HG02610 (cell line): Measurements from ENCODE around the gene STAMBPL1.
"Not testable (repeated sequence)": the region's sequence is repeated elsewhere in the genome, so short reads cannot be mapped to it uniquely, and the experiment has no call there.

Experiments
- ATAC-seq: cut with Tn5 transposase; IDR thresholded peaks from one replicate; pipeline ENCODE4 v1.9.1; 2021; ENCODE audit warnings: mild to moderate bottlenecking, moderate library complexity; ENCODE audit not compliant: unreplicated experiment

Gene STAMBPL1

DNA sequence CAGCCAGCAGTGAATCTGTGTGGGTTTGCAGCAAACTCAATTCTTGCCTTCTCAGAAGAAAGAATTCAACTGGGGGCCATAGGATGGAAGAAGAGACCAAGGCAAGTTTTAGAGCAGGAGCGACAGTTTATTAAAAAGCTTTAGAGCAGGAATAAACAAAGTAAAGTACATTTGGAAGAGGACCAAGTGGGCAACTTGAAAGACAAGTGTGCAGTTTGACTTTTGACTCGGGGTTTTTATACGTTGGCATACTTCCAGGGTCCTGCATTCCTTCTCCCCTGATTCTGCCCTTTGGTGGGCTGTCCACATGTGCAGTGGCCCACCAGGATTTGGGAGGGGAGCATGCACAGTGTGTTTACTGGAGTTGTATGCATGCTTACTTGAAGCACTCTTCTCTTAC lies 25.4 kb upstream of the STAMBPL1 start:
- ATAC-seq, result no peak

DNA sequence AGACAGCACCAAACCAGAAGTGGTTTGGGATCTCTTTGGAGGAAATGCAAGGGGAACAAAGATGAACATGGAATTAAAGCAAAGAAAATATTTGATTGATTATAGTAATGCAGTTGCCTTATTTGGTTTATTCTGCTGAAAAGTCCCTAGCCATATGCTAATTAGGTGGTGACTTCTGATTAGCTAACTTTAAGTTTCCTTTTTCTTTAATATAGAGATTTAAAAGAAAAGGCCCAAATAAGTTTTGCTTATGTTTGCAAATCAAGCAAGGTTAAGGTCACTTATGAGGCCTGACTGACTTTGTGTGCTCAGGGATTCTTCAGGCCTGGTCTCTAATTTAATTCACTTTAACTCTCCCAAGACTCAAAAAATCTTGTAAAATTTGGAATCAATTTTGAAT lies 22.2 kb upstream of the STAMBPL1 start:
- ATAC-seq, result no peak

DNA sequence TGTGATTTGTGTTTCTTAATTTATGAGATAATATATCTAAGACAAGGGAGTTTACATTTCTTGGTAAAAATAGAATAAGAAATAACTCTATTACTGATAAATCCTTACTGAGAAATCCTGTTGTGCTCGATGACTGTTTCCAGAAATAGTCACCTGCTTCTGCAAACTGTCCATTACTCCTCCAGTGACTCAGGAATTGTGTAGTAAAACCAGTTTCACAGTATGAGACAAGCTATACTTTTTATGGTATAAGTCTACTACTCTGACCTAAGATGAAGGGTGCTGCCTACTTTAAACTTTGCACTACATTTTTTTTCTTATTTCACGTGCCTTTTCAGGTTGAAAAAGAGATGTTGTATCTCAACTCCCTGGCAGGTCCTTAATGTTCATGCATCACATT lies 21.6 kb upstream of the STAMBPL1 start:
- no peak for ATAC-seq

DNA sequence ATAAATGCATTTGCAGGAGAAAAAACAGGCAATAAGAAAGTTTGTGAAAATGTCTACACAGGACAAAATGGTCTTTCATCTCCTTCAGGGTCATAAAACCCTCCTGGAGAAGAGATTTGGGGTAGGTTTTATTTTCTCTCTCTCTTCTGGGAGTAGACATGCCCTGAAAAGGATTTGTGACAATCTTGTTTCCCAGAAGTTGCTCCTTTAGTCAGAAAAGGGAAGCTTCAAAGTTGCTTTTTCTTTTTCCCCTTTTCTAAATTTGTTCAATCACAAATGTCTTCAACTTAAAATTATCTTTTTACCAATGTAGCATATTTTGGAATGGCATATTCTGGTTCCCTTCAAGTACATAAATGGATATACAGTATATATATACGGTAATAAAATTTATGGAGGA lies 19.0 kb upstream of the STAMBPL1 start:
- no peak for ATAC-seq

DNA sequence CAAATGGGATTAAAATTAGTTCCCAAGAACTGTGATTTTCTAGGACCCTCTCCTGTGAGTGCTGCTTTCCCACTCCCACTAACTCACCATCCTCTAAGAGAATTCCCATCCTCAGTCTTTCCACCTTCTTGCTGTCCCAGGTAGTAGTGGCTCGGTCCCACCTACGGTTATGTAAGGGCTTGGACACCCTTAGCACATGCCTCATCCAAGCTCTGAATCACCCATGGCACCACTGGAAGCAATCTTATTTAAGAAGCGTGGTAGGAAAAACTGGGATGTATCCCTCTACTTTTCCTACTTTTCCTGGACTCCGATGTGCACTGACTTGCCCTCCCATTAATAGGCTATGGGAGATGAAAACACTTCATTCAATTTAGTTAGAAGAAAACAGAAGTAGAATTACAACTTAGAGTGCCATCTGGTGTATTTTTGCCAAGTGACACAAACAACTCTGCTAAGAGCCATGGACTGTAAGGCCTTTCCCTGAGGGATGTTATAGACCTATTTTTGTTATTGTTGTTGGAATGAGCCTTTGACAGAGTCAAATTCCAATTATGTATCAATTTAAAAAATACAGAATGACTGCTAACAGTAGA lies 14.7 kb upstream of the STAMBPL1 start:
- ATAC-seq, result no peak

DNA sequence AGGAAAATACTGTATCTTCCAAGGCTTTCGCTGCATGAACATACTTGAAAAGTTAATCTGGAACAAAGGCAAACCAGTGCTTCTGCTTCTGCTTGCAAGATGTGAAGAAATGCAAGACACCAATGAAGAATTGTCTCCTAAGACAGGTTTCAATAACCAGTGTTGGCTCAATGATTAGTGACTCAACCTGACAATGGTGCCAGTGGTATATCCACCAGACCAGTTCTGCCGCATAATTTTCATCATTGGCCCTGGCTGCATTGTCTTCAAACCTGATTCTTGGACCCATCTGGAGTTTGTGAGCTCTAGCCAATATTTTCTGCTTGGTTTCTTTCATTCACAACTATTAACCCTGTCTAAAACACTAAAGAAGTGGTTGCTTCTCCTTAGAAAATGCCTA lies 13.6 kb upstream of the STAMBPL1 start:
- ATAC-seq, result no peak

DNA sequence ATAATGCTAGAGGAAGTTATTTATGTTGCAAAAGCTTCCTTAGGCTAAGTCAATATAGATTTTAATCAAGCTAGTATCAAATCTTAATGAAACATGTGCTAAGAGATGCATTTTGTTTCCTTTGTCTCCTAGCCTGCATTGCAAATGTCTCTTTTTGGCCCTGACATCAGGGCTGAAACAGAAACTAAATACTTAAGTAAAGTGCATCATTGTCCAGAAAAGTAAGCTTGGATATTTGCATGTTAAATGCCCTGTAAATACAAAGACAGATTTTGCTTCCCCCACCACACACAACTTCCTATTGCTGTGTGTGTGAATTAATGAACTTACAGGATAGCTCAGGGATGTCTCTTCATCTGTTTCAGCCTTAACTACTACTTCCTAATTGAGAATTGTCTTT lies 10.0 kb upstream of the STAMBPL1 start:
- peak; percentile 62 for ATAC-seq

DNA sequence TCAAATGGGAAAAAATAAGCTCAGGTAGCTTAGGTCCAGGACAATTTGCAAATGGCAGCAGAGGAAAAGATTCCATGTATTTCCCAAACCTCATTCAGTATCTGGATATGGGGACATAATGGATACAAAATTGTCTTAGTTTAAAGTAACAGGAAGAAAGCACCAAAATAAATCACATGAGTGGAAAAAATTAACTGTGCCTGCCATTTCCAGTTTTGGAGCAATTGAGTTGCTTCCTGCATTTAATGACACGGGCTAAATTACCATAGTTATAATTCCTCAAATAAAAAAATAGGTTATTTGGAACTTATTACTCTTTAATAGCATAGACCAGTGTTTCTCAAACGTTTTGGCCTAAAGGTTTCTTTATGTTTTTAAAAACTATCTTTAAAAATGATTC lies 6.3 kb upstream of the STAMBPL1 start:
- ATAC-seq, result no peak

DNA sequence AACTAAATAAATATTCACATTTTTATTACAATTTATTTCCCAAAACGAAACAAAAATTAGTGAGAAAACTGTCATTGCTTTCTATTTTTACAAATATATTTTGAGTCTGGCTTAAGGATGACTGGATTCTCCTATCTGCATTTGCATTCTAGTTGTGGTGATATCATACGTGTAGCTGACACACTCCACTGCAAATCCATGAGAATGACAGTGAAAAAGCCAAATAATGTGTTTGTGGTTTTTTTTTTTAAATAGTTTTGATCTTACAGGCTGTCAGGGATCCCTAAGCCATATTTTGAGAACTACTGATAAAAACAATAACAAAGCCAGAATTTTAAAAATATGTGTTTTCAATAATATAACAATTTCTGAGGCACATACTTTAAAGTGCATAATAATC lies 5.8 kb upstream of the STAMBPL1 start:
- no peak for ATAC-seq

DNA sequence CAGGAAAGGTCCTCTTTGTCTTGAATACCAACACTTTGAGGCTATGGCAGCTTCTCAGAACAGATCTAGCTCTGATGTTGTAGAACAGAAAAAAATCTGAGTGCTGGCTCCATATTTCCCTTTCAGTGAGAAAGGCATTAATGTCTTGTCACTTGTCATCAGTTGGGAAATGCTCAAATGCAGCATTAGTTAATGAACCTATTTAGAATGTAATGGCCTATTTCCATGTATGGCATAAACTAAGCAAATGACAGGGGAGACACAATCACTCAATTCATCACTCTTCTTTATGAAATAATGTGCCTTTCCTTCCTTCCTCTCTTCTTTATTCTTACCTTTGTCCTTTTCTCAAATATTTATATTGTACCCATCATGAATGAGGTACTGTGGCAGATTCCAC lies 5.0 kb upstream of the STAMBPL1 start:
- no peak for ATAC-seq

DNA sequence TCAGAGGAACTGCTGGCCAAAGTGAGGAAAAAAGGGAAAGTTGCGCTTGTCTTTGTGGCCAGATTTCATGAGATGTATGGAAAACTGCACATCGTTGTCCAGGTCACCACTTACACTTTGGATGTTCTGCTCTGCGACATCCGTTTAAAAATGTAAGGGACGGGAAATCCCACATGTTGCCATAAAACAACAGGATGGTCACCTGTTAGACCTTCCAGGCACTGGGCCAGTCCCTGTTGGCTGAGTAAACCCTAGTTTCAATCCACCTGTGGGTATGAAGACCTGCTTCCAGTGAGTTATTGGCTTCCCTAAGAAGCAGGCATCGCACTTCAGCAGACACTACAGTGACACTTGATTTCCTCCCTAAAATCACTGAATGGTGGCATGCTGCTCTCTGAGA lies 2.7 kb upstream of the STAMBPL1 start:
- no peak for ATAC-seq

DNA sequence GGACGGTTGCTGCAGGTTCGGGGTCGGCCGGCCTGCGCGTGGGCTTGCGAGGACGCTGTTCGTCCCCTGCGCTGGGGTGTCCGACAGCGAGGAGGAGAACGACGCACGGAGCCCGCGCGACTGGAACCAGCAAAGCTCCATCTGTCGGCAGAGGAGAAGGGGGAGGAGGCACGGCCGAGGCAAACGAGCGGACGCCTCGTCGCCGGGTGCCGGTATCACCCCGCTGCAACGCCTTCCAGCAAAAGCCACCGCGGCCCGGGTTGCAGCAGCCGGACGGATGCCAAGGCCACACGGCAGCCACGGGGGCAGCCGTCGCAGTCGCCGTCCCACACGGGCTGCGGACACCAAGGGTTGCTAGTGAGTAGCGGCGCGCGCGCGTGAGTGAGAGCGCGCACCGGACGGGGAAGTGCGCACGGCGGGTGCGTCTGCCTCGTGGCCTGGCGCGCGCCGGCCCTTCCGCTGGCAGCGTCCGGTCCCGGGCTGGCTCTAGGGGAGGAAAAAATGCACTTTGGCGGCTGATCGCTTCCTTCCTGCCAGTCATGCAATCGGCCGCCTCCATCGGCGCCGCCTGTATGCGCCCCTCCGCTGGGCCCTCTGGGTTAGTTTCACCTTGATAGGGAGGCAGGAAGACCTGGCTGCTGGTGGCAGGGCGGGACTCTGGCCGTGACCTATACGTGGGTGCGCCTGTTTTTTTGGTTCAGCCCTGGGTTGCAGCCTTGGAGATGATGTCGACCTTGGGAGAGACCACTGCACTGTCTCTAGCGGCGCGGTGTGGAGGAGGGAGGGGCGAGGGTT lies 434 bp downstream of the STAMBPL1 start:
- ATAC-seq, result peak; percentile 75

DNA sequence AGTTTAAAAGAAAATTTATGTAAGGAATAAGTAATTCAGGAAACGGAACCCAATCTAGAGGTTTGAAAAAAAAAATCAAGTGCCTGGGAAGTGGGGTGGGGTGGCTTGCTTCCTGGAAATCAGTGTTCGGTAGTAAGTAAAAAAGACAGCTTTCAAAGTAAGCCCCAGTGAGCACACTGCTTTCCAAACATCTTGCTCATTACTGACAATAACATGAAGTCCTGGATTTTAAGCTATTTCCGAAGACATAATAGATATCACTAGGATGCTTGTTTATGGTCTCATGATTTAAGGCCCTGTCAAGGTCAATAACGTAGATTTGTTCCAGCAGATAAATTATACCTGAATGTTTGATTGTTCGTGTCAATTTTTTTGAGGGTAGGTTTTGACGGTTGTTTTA lies 1.3 kb downstream of the STAMBPL1 start:
- ATAC-seq, result no peak

DNA sequence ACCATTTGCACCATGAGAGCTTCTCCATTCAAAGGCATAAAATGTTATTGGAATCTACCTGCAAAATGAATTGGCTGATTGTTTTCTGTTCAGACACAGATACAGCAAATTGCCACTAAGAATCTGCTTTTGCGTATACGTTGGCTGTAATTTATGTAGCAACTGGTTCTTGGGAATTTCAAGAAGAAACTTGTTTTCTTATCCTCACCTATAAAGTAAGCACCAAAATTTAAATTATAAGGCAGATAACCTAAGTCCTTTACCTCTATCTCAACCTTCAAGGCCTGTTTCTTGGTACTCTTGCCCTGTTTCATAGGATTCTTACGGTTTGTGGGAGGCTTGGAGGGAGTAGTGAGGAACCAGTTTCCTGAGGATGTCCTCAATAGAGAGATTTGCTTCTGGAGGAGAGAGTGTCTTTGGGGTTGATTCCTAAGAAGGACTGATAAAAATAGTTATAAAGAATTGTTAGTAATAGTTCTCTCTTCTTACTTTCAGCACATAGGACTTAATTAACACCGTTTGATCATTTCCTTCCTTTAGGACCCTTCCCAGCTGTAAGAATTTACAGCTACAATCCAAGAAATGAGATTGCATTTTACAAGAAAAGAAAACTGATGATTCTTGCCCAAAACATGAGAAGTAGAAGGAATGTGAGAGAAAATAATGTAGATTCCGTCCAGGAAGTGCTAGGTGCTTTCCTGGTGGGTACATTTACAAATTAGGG lies 2.0 kb downstream of the STAMBPL1 start:
- ATAC-seq, result no peak

DNA sequence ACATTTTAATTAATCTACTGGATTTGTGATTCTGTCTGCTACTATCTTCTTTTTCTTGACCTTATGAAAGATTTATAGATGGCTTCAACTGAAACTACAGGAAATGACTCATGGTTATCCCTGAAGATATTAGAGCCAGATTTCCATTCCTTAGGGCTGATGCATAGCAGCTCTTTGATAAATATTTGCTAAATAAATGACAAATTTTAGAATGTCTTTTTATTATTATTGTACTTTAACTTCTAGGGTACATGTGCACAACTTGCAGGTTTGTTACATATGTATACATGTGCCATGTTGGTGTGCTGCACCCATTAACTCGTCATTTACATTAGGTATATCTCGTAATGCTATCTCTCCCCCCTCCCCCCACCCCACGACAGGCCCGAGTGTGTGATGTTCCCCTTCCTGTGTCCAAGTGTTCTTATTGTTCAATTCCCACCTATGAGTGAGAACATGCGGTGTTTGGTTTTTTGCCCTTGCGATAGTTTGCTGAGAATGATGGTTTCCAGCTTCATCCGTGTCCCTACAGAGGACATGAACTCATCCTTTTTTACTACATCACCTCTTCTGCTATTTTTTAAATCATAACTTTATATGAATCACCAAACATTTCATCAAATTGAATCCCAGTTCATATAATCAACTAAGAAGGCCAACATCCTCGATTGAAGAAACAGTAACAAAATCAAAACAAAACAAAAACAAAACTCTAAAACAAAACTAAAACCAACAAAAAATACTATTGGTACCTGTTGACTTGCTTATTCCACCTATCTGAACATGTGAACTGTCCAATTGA lies 2.8 kb downstream of the STAMBPL1 start:
- not testable (repeated sequence) for ATAC-seq

DNA sequence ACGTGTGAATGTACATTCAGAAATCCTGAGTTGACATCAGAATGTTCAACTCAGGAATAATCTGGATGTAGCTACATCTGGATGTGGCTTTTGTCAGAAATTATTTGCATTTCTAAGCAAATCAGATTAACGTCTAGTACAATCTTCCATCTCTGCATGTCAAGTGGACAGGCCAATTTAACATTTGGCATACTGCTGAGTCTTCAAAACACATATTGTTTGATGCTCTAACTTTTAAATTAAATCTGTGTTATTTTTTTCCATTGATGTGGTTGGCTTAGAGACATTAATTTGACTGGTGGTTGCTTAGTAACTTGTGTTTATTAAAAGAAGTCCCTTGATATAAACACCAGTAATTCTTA lies 3.4 kb downstream of the STAMBPL1 start:
- ATAC-seq, result no peak

DNA sequence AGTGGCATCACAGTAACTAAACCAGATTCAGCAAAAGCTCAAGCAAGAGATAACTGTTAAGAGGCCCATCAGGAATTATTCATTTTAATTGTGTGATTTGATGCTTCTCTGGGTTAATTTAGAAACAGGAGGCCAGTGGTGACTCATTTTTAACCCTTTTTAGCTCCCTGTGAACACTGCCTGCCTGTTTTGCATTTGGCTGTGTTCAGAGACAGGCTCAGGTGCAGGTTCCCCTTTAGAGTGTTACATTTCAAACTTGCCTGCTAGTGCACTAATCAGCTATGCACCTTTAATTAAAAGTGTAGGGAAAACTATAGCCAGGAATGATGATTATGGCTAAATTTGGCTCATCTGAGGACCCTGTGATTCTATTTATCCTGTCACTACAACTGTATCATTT lies 6.5 kb downstream of the STAMBPL1 start:
- ATAC-seq, result peak; percentile 71

DNA sequence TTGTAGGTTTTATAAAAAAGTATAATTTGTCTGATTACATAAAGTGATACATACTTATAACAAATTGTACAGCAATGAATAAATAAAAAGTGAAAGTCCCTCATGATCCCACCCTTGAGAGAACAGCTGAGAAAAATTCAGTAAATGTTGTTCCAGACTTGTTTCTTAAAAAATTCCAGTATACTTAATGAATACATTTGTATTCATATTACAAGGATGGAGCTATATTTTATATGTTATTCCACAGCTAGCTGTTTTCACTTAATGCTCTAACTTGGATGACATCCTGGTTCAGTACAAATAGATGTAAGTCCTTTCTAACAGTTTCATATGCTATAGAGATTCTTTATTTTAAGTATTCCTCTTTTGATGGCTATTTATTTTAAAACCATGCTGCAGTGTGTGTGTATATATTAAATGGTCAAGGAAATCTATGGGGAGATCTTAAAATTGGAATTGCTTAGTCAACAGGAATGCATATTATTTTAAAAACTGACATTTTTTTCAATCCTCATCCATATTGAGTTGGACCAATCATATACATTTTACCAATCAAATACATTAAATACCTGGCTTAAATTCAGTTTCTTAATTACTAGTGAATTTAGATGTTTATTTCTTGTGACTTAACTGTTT lies 8.9 kb downstream of the STAMBPL1 start:
- no peak for ATAC-seq

DNA sequence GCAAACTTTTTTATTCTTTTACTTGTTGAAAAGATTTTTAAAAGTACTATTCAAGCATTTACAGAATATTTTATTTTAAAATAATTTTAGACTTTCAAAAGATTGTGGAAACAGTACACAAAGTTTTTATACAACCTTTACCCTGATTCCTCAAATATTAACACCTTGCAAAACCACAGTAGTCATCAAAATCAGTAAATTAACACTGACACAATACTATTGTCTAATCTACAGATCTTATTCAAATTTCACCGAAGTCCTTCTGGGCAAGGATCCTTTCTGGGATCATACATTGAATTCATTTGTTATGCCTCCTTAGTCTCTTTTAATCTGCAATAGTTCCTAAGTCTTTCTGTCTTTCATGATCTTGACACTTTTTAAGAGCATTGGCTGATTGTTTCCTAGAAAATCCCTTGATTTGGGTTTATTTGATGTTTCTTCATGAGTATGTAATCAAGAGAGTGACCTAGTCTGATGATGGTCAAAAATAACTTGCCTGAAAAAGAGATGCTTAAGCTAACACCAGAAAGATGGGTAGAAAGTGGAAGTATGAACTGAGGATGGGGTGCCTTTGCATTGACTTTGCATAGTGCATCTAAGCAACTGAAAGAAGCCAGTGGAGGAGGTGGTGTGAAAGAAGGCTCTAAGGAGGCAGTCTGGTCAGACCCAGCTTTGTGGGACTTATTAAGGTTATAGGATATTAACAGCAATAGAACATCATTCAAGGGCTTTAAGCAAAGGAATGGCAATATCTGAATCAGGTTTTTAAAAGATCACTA lies 9.7 kb downstream of the STAMBPL1 start:
- ATAC-seq, result peak; percentile 79

DNA sequence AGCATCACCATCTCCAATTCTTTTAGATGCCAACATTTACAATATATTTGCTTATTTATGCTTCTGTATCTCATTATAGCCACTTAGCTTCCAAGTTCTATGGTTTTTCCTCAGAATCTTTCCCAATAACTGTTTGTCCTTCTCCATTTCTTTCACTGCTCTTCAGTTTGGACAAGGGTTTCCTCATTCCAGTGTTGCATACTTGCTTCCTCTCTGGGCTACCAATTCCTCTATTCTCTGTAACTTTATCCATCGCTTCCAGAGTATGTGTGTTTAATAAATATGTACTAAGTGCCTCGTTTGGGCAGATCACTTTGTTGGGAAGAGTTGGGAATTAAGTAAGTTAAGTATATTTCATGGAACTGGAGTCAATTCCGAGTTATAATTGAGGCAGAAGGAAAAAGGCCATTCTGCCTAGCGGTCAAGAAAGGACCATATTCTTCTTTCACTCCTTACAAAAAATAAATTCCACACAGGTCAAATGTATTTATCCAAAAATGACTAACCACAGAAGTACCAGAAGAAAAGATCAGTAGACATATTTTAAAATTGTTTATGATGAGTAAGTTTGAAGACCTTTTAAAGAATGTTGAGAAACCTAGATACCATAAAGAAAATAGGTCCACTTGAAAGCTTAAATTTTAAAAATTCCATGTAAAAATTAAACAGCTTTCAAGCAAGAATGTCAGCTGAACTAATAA lies 10.8 kb downstream of the STAMBPL1 start:
- no peak for ATAC-seq
